ENCODE results near the gene SERPINE1.
A peak's percentile ranks its signal among the peaks of the same experiment; 100 is the strongest.
"Not testable (repeated sequence)": the region's sequence is repeated elsewhere in the genome, so short reads cannot be mapped to it uniquely, and the experiment has no call there.

SERPINE1 gene

DNA sequence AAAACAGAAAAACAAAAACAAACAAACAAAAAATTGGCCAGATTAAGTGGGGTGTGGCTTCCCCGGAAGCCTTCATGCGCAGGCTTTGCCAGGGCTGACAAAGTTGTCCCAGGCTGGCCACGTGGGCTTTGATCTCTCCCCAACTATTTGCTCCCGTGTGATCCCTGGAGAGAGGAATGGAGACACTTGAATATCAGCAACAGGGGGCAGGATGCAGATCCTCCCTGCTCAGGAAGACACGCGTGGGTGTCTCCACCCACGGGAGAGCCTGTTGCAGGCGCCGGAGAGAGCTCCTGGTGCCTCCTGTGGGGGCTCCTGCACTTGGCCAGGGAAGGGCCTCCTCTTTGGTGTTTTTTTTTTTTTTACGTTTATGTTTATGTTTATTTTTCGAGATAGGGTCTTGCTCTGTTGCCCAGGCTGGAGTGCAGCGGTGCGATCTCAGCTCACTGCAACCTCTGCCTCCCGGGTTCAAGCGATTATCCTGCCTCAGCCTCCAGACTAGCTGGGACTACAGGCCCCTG, 22.7 kb upstream of the SERPINE1 start:
- no peak for DNase-seq (ENCODE audit: low read depth)
- no peak overlapping the region for H3K4me3 ChIP-seq (replicated peaks; ENCODE audit: low read depth, low read length)
- TF ChIP-seq, protein P1, sequence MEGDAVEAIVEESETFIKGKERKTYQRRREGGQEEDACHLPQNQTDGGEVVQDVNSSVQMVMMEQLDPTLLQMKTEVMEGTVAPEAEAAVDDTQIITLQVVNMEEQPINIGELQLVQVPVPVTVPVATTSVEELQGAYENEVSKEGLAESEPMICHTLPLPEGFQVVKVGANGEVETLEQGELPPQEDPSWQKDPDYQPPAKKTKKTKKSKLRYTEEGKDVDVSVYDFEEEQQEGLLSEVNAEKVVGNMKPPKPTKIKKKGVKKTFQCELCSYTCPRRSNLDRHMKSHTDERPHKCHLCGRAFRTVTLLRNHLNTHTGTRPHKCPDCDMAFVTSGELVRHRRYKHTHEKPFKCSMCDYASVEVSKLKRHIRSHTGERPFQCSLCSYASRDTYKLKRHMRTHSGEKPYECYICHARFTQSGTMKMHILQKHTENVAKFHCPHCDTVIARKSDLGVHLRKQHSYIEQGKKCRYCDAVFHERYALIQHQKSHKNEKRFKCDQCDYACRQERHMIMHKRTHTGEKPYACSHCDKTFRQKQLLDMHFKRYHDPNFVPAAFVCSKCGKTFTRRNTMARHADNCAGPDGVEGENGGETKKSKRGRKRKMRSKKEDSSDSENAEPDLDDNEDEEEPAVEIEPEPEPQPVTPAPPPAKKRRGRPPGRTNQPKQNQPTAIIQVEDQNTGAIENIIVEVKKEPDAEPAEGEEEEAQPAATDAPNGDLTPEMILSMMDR (IDR thresholded peaks at IDR 0.05; ENCODE audit: low read length, missing control alignments): no peak

DNA sequence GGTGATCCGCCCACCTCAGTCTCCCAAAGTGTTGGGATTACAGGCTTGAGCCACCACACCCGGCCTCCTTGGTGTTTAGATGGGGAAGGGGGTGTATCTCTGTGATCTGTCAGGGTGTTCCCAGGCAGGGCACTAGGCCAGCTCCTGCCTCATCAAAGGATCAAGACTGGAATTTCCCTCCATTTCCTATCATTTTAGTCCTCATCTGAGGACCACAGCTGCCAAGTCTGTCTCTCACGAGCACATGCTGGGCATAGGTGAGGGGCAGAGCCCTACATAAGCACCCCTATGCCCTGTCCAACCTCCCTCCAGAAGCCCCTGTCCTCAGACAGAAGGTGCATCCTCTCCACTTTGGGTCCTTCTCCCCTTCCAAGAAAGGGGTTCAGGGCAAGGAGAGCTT, 22.1 kb upstream of the SERPINE1 start:
- TF ChIP-seq, protein P1 (IDR thresholded peaks at IDR 0.05; ENCODE audit: low read length, missing control alignments): no peak
- no peak overlapping the region for H3K4me3 ChIP-seq (replicated peaks; ENCODE audit: low read depth, low read length)
- DNase-seq (ENCODE audit: low read depth): no peak

DNA sequence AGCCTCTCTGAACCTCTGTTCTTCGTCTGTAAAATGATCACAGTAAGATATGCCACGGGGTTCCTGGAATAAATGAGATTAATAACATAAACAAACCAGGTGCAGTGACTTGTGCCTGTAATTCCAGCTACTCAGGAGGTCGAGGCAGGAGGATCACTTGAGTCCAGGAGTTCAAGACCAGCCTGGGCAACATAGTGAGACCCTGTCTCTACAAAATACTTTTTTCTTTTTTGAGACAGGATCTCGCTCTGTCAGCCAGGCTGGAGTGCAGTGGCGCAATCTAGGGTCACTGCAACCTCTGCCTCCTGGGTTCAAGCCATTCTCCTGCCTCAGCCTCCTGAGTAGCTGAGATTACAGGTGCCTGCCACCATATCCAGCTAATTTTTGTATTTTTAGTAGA, 21.7 kb upstream of the SERPINE1 start:
- DNase-seq (ENCODE audit: low read depth); H3K4me3 ChIP-seq (replicated peaks; ENCODE audit: low read depth, low read length): not testable (repeated sequence)

DNA sequence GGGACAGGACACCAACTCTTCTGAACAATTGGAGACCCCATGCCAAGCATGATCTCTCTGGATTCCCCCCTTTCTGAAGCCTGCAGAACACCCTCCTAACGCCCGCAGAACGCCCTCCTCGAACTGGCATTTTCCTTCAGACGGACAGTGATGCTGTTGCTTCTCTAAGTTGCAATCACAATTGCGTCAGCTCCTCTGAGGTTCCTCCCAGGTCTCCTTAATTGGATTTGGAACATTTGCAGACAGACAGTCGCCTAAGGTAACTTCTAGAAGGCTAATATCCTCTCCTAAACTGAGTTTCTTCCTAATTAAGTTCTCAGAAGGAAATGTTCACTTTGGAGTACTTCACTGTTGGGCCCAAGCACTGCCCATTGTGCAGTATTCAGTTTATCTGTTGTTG, 20.5 kb upstream of the SERPINE1 start:
- TF ChIP-seq, protein P1 (IDR thresholded peaks at IDR 0.05; ENCODE audit: low read length, missing control alignments): no peak
- H3K4me3 ChIP-seq (replicated peaks; ENCODE audit: low read depth, low read length): no peak overlapping the region
- DNase-seq (ENCODE audit: low read depth): no peak

DNA sequence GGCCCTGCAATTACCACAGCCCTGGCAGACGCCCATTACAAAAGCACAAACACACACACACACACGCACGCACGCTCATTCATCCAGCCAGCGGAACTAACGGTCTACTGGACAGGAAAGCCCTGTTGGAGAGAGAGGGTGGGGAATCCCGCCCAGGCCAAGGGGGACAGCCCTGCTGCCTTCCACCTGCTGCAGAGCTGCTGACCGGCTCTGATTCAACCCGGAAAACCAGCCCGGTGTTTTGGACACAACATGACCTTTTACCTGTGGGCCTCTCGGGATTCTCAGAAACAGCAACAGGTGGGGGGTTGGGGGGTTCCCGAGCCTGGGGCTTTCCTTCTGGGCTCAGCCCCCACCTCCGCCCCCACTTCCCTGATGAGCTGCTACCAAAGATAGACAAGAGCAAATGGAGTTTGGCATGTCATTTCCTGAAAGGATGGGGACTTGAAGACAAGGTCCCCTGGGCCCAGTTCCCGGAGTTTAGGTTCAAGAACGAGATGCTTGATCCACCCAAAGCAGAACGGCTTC, 18.5 kb upstream of the SERPINE1 start:
- H3K4me3 ChIP-seq (replicated peaks; ENCODE audit: low read depth, low read length): no peak overlapping the region
- TF ChIP-seq, protein P1 (IDR thresholded peaks at IDR 0.05; ENCODE audit: low read length, missing control alignments): no peak
- peak; percentile 54 for DNase-seq (ENCODE audit: low read depth)

DNA sequence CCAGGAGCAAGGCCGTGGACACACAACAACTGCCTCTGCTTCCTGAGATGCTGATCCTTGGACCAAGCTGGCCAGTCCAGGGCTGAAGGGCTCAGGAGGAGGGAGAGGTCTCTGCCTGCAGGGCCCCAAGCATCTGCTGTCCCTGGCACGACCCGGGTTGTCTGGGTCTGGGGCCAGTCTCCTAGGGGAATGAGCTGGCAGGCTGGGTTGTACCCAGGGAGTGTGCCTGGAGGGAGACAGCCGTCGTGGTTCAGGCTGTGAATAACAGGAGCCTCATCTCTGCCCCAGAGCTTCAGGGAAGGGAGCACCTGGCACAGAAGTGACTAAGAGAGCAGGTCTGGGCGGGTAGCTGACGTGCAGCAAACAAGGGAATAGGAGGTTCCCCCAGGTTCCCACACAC, 17.9 kb upstream of the SERPINE1 start:
- no peak overlapping the region for H3K4me3 ChIP-seq (replicated peaks; ENCODE audit: low read depth, low read length)
- TF ChIP-seq, protein P1 (IDR thresholded peaks at IDR 0.05; ENCODE audit: low read length, missing control alignments): no peak
- DNase-seq (ENCODE audit: low read depth): no peak

DNA sequence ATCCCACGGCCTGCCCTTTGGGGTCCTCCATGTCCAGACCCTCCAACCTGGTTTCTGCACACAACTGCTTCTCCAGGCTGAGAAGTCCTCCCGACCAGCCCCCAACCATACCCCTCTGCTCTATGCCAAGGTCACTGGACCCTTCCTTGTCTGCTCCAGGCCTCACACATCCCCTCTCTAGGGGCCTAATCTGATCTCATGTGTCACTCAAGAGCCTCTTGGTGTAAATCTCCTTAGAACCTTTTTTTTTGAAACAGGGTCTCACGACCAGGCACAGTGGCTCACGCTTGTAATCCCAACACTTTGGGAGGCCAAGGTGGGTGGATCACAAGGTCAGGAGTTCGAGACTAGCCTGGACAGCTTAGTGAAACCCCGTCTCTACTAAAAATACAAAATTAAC, 17.5 kb upstream of the SERPINE1 start:
- no peak for DNase-seq (ENCODE audit: low read depth)
- TF ChIP-seq, protein P1 (IDR thresholded peaks at IDR 0.05; ENCODE audit: low read length, missing control alignments): no peak
- no peak overlapping the region for H3K4me3 ChIP-seq (replicated peaks; ENCODE audit: low read depth, low read length)

Data from fibroblast of pulmonary artery (primary cell).